Heart right ventricle (tissue), 16 donors: ENCODE measurements around the gene CLEC19A. TPM values are rescaled to one million over a fixed set of nuclear protein-coding genes. Genes with fewer than 3 reads are reported as not detected.

ENCODE experiments used
- ATAC-seq, 8 donors: fragments of 200-7000 bp; cut with Tn5 transposase; one replicate each; pipeline ENCODE4 v1.9.1; 2020; ENCODE audit warnings: mild to moderate bottlenecking in 8 of 8, moderate library complexity in 8 of 8, moderate number of reproducible peaks in 1 of 8
- DNase-seq, 2 donors: peaks; one replicate each; pipeline ENCODE4 v3.0.0-alpha.2; 2020
- H3K27ac ChIP-seq, 10 donors: fragments of 200-600 bp; sonication (generic) in 2 of 10; one replicate each; pipeline versions ENCODE4 v1.5.0 to v1.8.0; 2020 to 2022; ENCODE audit warnings: mild to moderate bottlenecking in 3 of 10
- H3K27me3 ChIP-seq, 7 donors: fragments of 200-600 bp; one replicate each; pipeline ENCODE4 v1.8.0; 2021 to 2022; ENCODE audit warnings: mild to moderate bottlenecking in 2 of 7
- H3K36me3 ChIP-seq, 9 donors: fragments of 200-600 bp; sonication (generic) in 1 of 9; one replicate each; pipeline versions ENCODE4 v1.5.0 to v1.8.0; 2020 to 2022; ENCODE audit warnings: mild to moderate bottlenecking in 2 of 9
- H3K4me1 ChIP-seq, 9 donors: fragments of 200-600 bp; sonication (generic) in 1 of 9; one replicate each; pipeline versions ENCODE4 v1.5.0 to v1.8.0; 2020 to 2022; ENCODE audit warnings: mild to moderate bottlenecking in 4 of 9
- H3K4me3 ChIP-seq, 10 donors: fragments of 200-600 bp; sonication (generic) in 2 of 10; one replicate each; pipeline versions ENCODE4 v1.5.0 to v1.8.0; 2020 to 2022; ENCODE audit warnings: mild to moderate bottlenecking in 7 of 10, moderate library complexity in 2 of 10
- H3K9me3 ChIP-seq, 11 donors: fragments of 200-600 bp in 10 of 11; sonication (generic) in 2 of 11; one replicate each; pipeline versions ENCODE4 v1.5.0 to v1.8.0; 2013 to 2022; ENCODE audit warnings: mild to moderate bottlenecking in 2 of 11, control low read depth in 1 of 11, moderate library complexity in 1 of 11
- WGBS, 2 donors: extraction: QIAGEN DNeasy Blood & Tissue Kit; methylation state at CpG; one replicate each; pipeline ENCODE4 v1.1.7; 2013; ENCODE audit warnings: inconsistent platforms in 1 of 2; 5-methylcytosine and 5-hydroxymethylcytosine counted together
- intact Hi-C, 10 donors: fragments of 100-400 bp; cut with DNase I; formaldehyde crosslinking; loops; one replicate each; pipeline versions ENCODE4 v1.11.1 to v1.14.2; 2022
- polyA plus RNA-seq, 2 donors: library from polyadenylated mRNA; stranded (reverse); fragments of 200-250 nt; gene quantifications; one replicate each; pipeline ENCODE4 v1.2.3, GENCODE V29; 2013
- total RNA-seq, 10 donors: library from RNA; stranded (reverse); fragmentation: NEBNext Ultra II Directional in 3 of 10; extraction: Animal tissue kit (Norgen Biotek cat#: 25700) in 3 of 10; gene quantifications; one replicate each; pipeline versions ENCODE4 v1.2.1 to v1.2.4, GENCODE V29; 2021 to 2023
- TF ChIP-seq, protein P1 (sequence below), 9 donors: fragments of 200-600 bp; sonication (generic) in 2 of 9; IDR thresholded peaks; one replicate each; pipeline versions ENCODE4 v1.5.0 to v1.8.0; 2021 to 2022; ENCODE audit warnings: antibody characterized with exemption in 9 of 9, mild to moderate bottlenecking in 5 of 9, moderate library complexity in 1 of 9
- donor health status: Arrhythmogenic right ventricular cardiomyopathy.
- donor health status: ischemic (EF 13 %, LVEDD 7.1; RV severe dilation, severe dysfunction).
- donor health status: healthy with polysubstance abuse.
- donor health status: DM: no; HTN: yes; CAD: no.
- donor health status: DM: no; HTN: no; CAD: no.
- donor health status: ischemic (EF 25% LVEDD 6.9; RV normal size, moderate dysfunction).
- donor health status: ischemic (EF 25% LVEDD 5.7; RV mildly dilated, moderate dysfunction).
- donor health status: healthy.
- donor health status: DM: yes; HTN: yes; CAD: no.
- donor health status: Ischemic cardiomyopathy.
- donor health status: ischemic (EF 35%, LVEDD 5.7; RV mildly dilated, moderate dysfunction).
- donor health status: nonischemic (EF 11% LVEDD 7.7; RV severe dilation, severe dysfunction).
- donor health status: DM: yes; HTN: yes; CAD: no.
- donor health status: PGD.
- donor health status: ischemic (EF 29% LVEDD 5.4; RV normal size, mild dysfunction).
- donor health status: nonischemic (EF 23%, LVEDD 6.1; RV moderate dilation, normal function).

The CLEC19A gene
- total and polyA plus RNA-seq, 12 donors: not detected

GRCh38 chr16:19288872-19289799 is 3.6 kb downstream of the CLEC19A start:
- DNase-seq: no peak
- 83 to 86% methylated on average over 7 of the region's 7 CpGs for WGBS, 2 donors
- H3K4me3 ChIP-seq: no peak overlapping the region
- intact Hi-C loops: no loop called here
- ATAC-seq: no peak
- peaks cover 0 to 18% (median 5%) of the 10 kb centered on the region in 7 donors for H3K27me3 ChIP-seq
- TF ChIP-seq, protein P1, sequence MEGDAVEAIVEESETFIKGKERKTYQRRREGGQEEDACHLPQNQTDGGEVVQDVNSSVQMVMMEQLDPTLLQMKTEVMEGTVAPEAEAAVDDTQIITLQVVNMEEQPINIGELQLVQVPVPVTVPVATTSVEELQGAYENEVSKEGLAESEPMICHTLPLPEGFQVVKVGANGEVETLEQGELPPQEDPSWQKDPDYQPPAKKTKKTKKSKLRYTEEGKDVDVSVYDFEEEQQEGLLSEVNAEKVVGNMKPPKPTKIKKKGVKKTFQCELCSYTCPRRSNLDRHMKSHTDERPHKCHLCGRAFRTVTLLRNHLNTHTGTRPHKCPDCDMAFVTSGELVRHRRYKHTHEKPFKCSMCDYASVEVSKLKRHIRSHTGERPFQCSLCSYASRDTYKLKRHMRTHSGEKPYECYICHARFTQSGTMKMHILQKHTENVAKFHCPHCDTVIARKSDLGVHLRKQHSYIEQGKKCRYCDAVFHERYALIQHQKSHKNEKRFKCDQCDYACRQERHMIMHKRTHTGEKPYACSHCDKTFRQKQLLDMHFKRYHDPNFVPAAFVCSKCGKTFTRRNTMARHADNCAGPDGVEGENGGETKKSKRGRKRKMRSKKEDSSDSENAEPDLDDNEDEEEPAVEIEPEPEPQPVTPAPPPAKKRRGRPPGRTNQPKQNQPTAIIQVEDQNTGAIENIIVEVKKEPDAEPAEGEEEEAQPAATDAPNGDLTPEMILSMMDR (IDR thresholded peaks at IDR 0.05): no peak
- H3K36me3 ChIP-seq: no peaks in the 10 kb centered on the region
- H3K27ac ChIP-seq: no peak overlapping the region
- H3K4me1 ChIP-seq: peaks cover 0 to 6% (median 0%) of the 10 kb centered on the region in 9 donors
- H3K9me3 ChIP-seq: no peaks in the 10 kb centered on the region

- ATAC-seq (no peak), DNase-seq (no peak)
- WGBS, 2 donors: 34 to 44% methylated on average over 7 of the region's 7 CpGs
- TF ChIP-seq, protein P1 (IDR thresholded peaks at IDR 0.05): no peak
- Histone ChIP-seq H3K4me3 (no peak overlapping the region), H3K27me3 (peaks cover 0 to 18% (median 5%) of the 10 kb centered on the region in 7 donors), H3K27ac (no peak overlapping the region), H3K9me3 (no peaks in the 10 kb centered on the region), H3K36me3 (no peaks in the 10 kb centered on the region), H3K4me1 (peaks cover 0 to 14% (median 0%) of the 10 kb centered on the region in 9 donors)
- intact Hi-C loops: no loop called here
Measured at GRCh38 chr16:19289811-19290485, 4.4 kb downstream of the CLEC19A start.

DNA sequence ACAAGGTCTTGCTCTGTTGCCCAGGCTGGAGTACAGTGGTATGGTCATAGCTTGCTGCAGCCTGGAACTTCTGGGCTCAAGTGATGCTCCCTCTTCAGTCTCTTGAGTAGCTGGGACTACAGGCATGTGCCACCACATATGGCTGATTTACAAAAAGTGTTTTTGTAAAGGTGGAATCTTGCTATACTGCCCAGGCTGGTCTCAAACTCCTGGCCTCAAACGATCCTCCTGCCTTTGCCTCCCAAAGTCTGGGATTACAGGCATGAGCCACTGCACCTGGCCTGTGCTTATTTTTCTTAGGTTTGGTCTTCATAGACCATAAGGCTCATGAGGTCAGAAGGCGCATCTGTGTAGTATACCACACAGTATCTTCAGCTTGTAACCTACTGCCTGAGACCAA is 5.3 kb downstream of the CLEC19A start:
- H3K27me3 ChIP-seq: peaks cover 0 to 18% (median 5%) of the 10 kb centered on the region in 7 donors
- H3K9me3 ChIP-seq: no peaks in the 10 kb centered on the region
- H3K36me3 ChIP-seq: no peaks in the 10 kb centered on the region
- intact Hi-C loops: no loop called here
- TF ChIP-seq, protein P1 (IDR thresholded peaks at IDR 0.05): no peak
- H3K4me3 ChIP-seq: no peak overlapping the region
- WGBS, 2 donors: 81 to 87% methylated on average over 2 of the region's 2 CpGs
- peaks cover 0 to 16% (median 0%) of the 10 kb centered on the region in 9 donors for H3K4me1 ChIP-seq
- DNase-seq (no peak), ATAC-seq (no peak)
- H3K27ac ChIP-seq: no peak overlapping the region

DNA sequence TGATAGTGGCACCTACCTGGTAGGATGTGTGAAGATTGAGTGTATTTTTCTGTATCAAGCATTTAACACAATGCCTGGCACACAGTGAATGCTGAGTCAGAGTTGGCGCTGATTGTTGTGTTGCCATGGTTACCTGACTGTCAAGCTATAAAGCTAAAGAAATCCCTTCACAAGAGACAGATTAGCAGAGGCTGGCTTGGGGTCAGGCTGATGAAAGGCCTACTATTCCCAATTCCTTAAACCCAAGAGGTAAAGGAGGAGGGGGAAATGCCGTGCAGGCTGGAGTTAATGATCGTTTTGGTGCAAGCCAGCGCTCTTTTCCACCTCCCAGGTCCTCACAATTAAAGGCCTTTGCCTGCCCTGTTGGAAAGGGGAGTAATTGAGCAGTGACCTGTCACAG is 5.9 kb downstream of the CLEC19A start:
- DNase-seq (no peak), ATAC-seq (no peak)
- Histone ChIP-seq H3K4me3 (no peak overlapping the region), H3K27me3 (peaks cover 0 to 18% (median 5%) of the 10 kb centered on the region in 7 donors), H3K4me1 (peaks cover 0 to 16% (median 0%) of the 10 kb centered on the region in 9 donors), H3K9me3 (no peaks in the 10 kb centered on the region), H3K27ac (no peak overlapping the region), H3K36me3 (no peaks in the 10 kb centered on the region)
- intact Hi-C loops: no loop called here
- TF ChIP-seq, protein P1 (IDR thresholded peaks at IDR 0.05): no peak
- 44% methylated on average over 4 of the region's 4 CpGs for WGBS, 2 donors
